KMS-11 (cell line): ENCODE measurements around the gene LAMTOR4.

Experiments
- H2AFZ ChIP-seq: fragments of 200-600 bp; sonication (generic); 2 replicates; pipeline ENCODE4 v1.6.1; 2016; ENCODE audit warnings: antibody characterized with exemption, mixed run types, low read depth
- H3K27ac ChIP-seq: fragments of 200-600 bp; sonication (generic); 2 replicates; pipeline ENCODE4 v1.6.1; 2016; ENCODE audit warnings: mild to moderate bottlenecking, mixed run types
- H3K27me3 ChIP-seq: fragments of 200-600 bp; sonication (generic); 2 replicates; pipeline ENCODE4 v1.6.1; 2017; ENCODE audit warnings: mild to moderate bottlenecking, low read depth, mixed run types, moderate library complexity; ENCODE audit not compliant: insufficient read depth
- H3K36me3 ChIP-seq: fragments of 200-600 bp; sonication (generic); 2 replicates; pipeline ENCODE4 v1.6.1; 2017; ENCODE audit warnings: mild to moderate bottlenecking, mixed run types; ENCODE audit not compliant: insufficient read depth
- H3K4me1 ChIP-seq: fragments of 200-600 bp; sonication (generic); 2 replicates; pipeline ENCODE4 v1.6.1; 2016; ENCODE audit warnings: mild to moderate bottlenecking, low read depth, mixed run types; ENCODE audit not compliant: poor library complexity, severe bottlenecking
- H3K4me2 ChIP-seq: fragments of 200-600 bp; sonication (generic); 2 replicates; pipeline ENCODE4 v1.7.0; 2016; ENCODE audit warnings: mild to moderate bottlenecking, mixed run types
- H3K4me3 ChIP-seq: fragments of 200-600 bp; sonication (generic); IDR thresholded peaks from 2 replicates; pipeline ENCODE4 v1.6.1; 2017; ENCODE audit warnings: low read depth, low read length, mixed read lengths; ENCODE audit not compliant: insufficient read depth
- H3K79me2 ChIP-seq: fragments of 200-600 bp; sonication (generic); 2 replicates; pipeline ENCODE4 v1.6.1; 2016; ENCODE audit warnings: low read depth, mixed run types; ENCODE audit not compliant: insufficient read depth
- H3K9ac ChIP-seq: fragments of 200-600 bp; sonication (generic); 2 replicates; pipeline ENCODE4 v1.6.1; 2016; ENCODE audit warnings: mild to moderate bottlenecking, mixed run types
- H4K20me1 ChIP-seq: fragments of 200-600 bp; sonication (generic); 2 replicates; pipeline ENCODE4 v1.6.1; 2016; ENCODE audit warnings: mild to moderate bottlenecking, mixed run types; ENCODE audit not compliant: insufficient read depth
- CTCF ChIP-seq: fragments of 200-600 bp; sonication (generic); conservative IDR thresholded peaks from 2 replicates; pipeline ENCODE4 v1.6.1; 2017; ENCODE audit warnings: low read depth, mild to moderate bottlenecking, antibody characterized with exemption, low read length, moderate library complexity, mixed read lengths

LAMTOR4 gene

GRCh38 chr7:100173806-100174495, 25.2 kb downstream of the LAMTOR4 start:
- no peak overlapping the region for H3K27ac ChIP-seq
- peaks cover 69% of the 10 kb centered on the region for H3K27me3 ChIP-seq
- no peaks in the 10 kb centered on the region for H3K79me2 ChIP-seq
- no peak overlapping the region for H3K9ac ChIP-seq
- H3K4me2 ChIP-seq: no peak overlapping the region
- no peak overlapping the region for H2AFZ ChIP-seq
- H3K4me3 ChIP-seq: no peak overlapping the region
- H3K36me3 ChIP-seq: no peaks in the 10 kb centered on the region
- H3K4me1 ChIP-seq: peaks cover 3% of the 10 kb centered on the region
- TF ChIP-seq CTCF: no peak
- H4K20me1 ChIP-seq: no peaks in the 10 kb centered on the region

GRCh38 chr7:100174582-100174981, 25.9 kb downstream of the LAMTOR4 start:
- Histone ChIP-seq H4K20me1 (no peaks in the 10 kb centered on the region), H3K36me3 (no peaks in the 10 kb centered on the region), H3K4me1 (peaks cover 3% of the 10 kb centered on the region), H3K27ac (no peak overlapping the region), H3K27me3 (peaks cover 64% of the 10 kb centered on the region), H3K9ac (no peak overlapping the region), H2AFZ (no peak overlapping the region), H3K4me3 (no peak overlapping the region), H3K4me2 (no peak overlapping the region), H3K79me2 (no peaks in the 10 kb centered on the region)
- TF ChIP-seq CTCF: no peak

DNA sequence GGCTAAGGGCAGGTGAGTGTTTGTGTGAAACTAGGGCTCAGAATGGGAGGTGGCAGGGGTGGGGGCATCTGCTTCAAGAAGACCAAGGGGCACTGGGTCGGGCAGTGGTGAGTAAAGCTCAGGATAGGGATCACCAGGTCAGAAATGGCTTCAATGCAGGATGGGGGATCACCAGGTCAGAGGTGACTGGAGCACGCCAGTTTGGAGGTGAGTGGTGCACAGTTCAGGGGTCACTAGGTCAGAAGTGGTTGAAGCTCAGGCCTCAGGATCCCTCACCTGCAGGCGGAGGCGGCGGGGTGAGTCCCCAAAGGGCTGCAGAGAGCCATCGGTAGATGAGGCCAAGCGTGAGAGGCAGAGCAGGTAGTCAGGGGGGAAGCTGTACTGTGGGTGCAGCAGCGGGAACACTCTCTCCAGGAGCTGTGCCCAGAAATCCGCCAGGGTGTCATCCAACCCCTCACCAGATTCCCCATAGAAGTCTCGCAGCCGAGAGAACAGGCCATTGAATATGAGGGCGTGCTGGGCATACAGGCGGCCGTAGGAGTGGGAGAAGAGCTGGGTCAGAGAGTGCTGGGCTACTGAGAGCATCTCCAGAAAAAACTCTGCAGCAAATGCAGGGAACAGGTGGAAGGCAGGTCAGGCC, 26.7 kb downstream of the LAMTOR4 start:
- H3K27ac ChIP-seq: no peak overlapping the region
- H3K27me3 ChIP-seq: peaks cover 57% of the 10 kb centered on the region
- peaks cover 3% of the 10 kb centered on the region for H3K4me1 ChIP-seq
- no peak overlapping the region for H3K9ac ChIP-seq
- no peak for TF ChIP-seq CTCF
- no peaks in the 10 kb centered on the region for H3K36me3 ChIP-seq
- H2AFZ ChIP-seq: no peak overlapping the region
- no peaks in the 10 kb centered on the region for H4K20me1 ChIP-seq
- H3K4me2 ChIP-seq: no peak overlapping the region
- no peaks in the 10 kb centered on the region for H3K79me2 ChIP-seq
- no peak overlapping the region for H3K4me3 ChIP-seq

- H3K4me3 ChIP-seq: no peak overlapping the region
- H3K27me3 ChIP-seq: peaks cover 49% of the 10 kb centered on the region
- H3K4me1 ChIP-seq: peaks cover 3% of the 10 kb centered on the region
- peak overlapping the region; percentile 100 for H3K4me2 ChIP-seq
- H3K79me2 ChIP-seq: no peaks in the 10 kb centered on the region
- H2AFZ ChIP-seq: peak overlapping the region; percentile 100
- no peak for TF ChIP-seq CTCF
- H3K27ac ChIP-seq: no peak overlapping the region
- no peak overlapping the region for H3K9ac ChIP-seq
- no peaks in the 10 kb centered on the region for H3K36me3 ChIP-seq
- no peaks in the 10 kb centered on the region for H4K20me1 ChIP-seq
Measured at GRCh38 chr7:100176096-100177044, 27.7 kb downstream of the LAMTOR4 start.
